ENCODE results near the gene MRPL43.

Gene MRPL43

GRCh38 chr10:100969187-100970075, 17.9 kb downstream of the MRPL43 start, which contains the start of gene SEMA4G:
Gene SEMA4G, plus strand, starts transcription at chr10:100969504. Its CDS starts 3,409 bp downstream, at chr10:100972913.
- Histone ChIP-seq H3K4me3 (ENCODE audit: low read length) (peak within 1 kb of the TSS; percentile 57), H3K9me3 (ENCODE audit: insufficient read depth, low read depth, low read length) (no peaks in the 10 kb centered on the region), H3K27me3 (ENCODE audit: insufficient read depth, low read length) (peaks cover 8% of the 10 kb centered on the region), H3K27ac (ENCODE audit: low read depth, low read length) (no peak within 1 kb of the TSS), H3K36me3 (ENCODE audit: insufficient read depth, low read length) (peaks cover 4% of the 10 kb centered on the region; the same call in 1 of the 2 replicates), H3K4me1 (ENCODE audit: insufficient read depth, low read length) (peaks cover 9% of the 10 kb centered on the region; the same call in 1 of the 2 replicates), H3K9ac (ENCODE audit: low read depth, low read length) (peak within 1 kb of the TSS; percentile 65)
- WGBS, result 1% methylated on average over 62 of the region's 70 CpGs

- H3K4me1 ChIP-seq (ENCODE audit: insufficient read depth, low read length), result peaks cover 9% of the 10 kb centered on the region; the same call in 1 of the 2 replicates
- WGBS, result 16% methylated on average over 9 of the region's 9 CpGs
- no peaks in the 10 kb centered on the region for H3K9me3 ChIP-seq (ENCODE audit: insufficient read depth, low read depth, low read length)
- peak overlapping the region; percentile 57 for H3K4me3 ChIP-seq (ENCODE audit: low read length)
- peaks cover 8% of the 10 kb centered on the region for H3K27me3 ChIP-seq (ENCODE audit: insufficient read depth, low read length)
- H3K27ac ChIP-seq (ENCODE audit: low read depth, low read length), result no peak overlapping the region
- peaks cover 8% of the 10 kb centered on the region for H3K36me3 ChIP-seq (ENCODE audit: insufficient read depth, low read length)
- H3K9ac ChIP-seq (ENCODE audit: low read depth, low read length), result peak overlapping the region; percentile 50
These were observed 18.5 kb downstream of the MRPL43 start for GRCh38 chr10:100968863-100969186.

GRCh38 chr10:100968062-100968736, 19.1 kb downstream of the MRPL43 start:
- Histone ChIP-seq H3K9ac (ENCODE audit: low read depth, low read length) (no peak overlapping the region), H3K36me3 (ENCODE audit: insufficient read depth, low read length) (peaks cover 14% of the 10 kb centered on the region), H3K4me3 (ENCODE audit: low read length) (peak overlapping the region; percentile 57), H3K27me3 (ENCODE audit: insufficient read depth, low read length) (peaks cover 8% of the 10 kb centered on the region), H3K4me1 (ENCODE audit: insufficient read depth, low read length) (peaks cover 9% of the 10 kb centered on the region; the same call in 1 of the 2 replicates), H3K9me3 (ENCODE audit: insufficient read depth, low read depth, low read length) (no peaks in the 10 kb centered on the region), H3K27ac (ENCODE audit: low read depth, low read length) (no peak overlapping the region)
- WGBS, result 91% methylated on average over 1 of the region's 2 CpGs

GRCh38 chr10:100967332-100967731, 20.0 kb downstream of the MRPL43 start:
- 81% methylated on average over 2 of the region's 2 CpGs for WGBS
- peaks cover 23% of the 10 kb centered on the region for H3K36me3 ChIP-seq (ENCODE audit: insufficient read depth, low read length)

GRCh38 chr10:100966887-100967286, 20.4 kb downstream of the MRPL43 start:
- 85% methylated on average over 2 of the region's 2 CpGs for WGBS
- Histone ChIP-seq H3K4me3 (ENCODE audit: low read length) (no peak overlapping the region), H3K9me3 (ENCODE audit: insufficient read depth, low read depth, low read length) (no peaks in the 10 kb centered on the region), H3K9ac (ENCODE audit: low read depth, low read length) (no peak overlapping the region), H3K36me3 (ENCODE audit: insufficient read depth, low read length) (peaks cover 27% of the 10 kb centered on the region), H3K27me3 (ENCODE audit: insufficient read depth, low read length) (peaks cover 8% of the 10 kb centered on the region), H3K4me1 (ENCODE audit: insufficient read depth, low read length) (peaks cover 9% of the 10 kb centered on the region; the same call in 1 of the 2 replicates), H3K27ac (ENCODE audit: low read depth, low read length) (no peak overlapping the region)

More at GRCh38 chr10:100967332-100967731, 20.0 kb downstream of the MRPL43 start:
- Histone ChIP-seq H3K9ac (ENCODE audit: low read depth, low read length) (no peak overlapping the region), H3K27me3 (ENCODE audit: insufficient read depth, low read length) (peaks cover 8% of the 10 kb centered on the region), H3K4me3 (ENCODE audit: low read length) (no peak overlapping the region), H3K9me3 (ENCODE audit: insufficient read depth, low read depth, low read length) (no peaks in the 10 kb centered on the region), H3K27ac (ENCODE audit: low read depth, low read length) (no peak overlapping the region), H3K4me1 (ENCODE audit: insufficient read depth, low read length) (peaks cover 9% of the 10 kb centered on the region; the same call in 1 of the 2 replicates)

- 77% methylated on average over 5 of the region's 5 CpGs for WGBS
- no peak overlapping the region for H3K27ac ChIP-seq (ENCODE audit: low read depth, low read length)
- peaks cover 35% of the 10 kb centered on the region for H3K36me3 ChIP-seq (ENCODE audit: insufficient read depth, low read length)
- peaks cover 8% of the 10 kb centered on the region for H3K27me3 ChIP-seq (ENCODE audit: insufficient read depth, low read length)
- H3K9ac ChIP-seq (ENCODE audit: low read depth, low read length), result no peak overlapping the region
- no peaks in the 10 kb centered on the region for H3K9me3 ChIP-seq (ENCODE audit: insufficient read depth, low read depth, low read length)
- H3K4me3 ChIP-seq (ENCODE audit: low read length), result no peak overlapping the region
- no peaks in the 10 kb centered on the region for H3K4me1 ChIP-seq (ENCODE audit: insufficient read depth, low read length)
These were observed 21.5 kb downstream of the MRPL43 start for GRCh38 chr10:100965820-100966219.

- Histone ChIP-seq H3K4me3 (ENCODE audit: low read length) (no peak overlapping the region), H3K27ac (ENCODE audit: low read depth, low read length) (no peak overlapping the region), H3K4me1 (ENCODE audit: insufficient read depth, low read length) (no peaks in the 10 kb centered on the region), H3K27me3 (ENCODE audit: insufficient read depth, low read length) (peaks cover 3% of the 10 kb centered on the region; the same call in 1 of the 2 replicates), H3K36me3 (ENCODE audit: insufficient read depth, low read length) (peaks cover 54% of the 10 kb centered on the region), H3K9ac (ENCODE audit: low read depth, low read length) (no peak overlapping the region), H3K9me3 (ENCODE audit: insufficient read depth, low read depth, low read length) (no peaks in the 10 kb centered on the region)
- 95% methylated on average over 1 of the region's 1 CpG for WGBS
These were observed 23.5 kb downstream of the MRPL43 start for GRCh38 chr10:100963826-100964225.

GRCh38 chr10:100962351-100963080, 24.8 kb downstream of the MRPL43 start:
- Histone ChIP-seq H3K9me3 (ENCODE audit: insufficient read depth, low read depth, low read length) (no peaks in the 10 kb centered on the region), H3K27me3 (ENCODE audit: insufficient read depth, low read length) (no peaks in the 10 kb centered on the region), H3K27ac (ENCODE audit: low read depth, low read length) (no peak overlapping the region), H3K4me1 (ENCODE audit: insufficient read depth, low read length) (no peaks in the 10 kb centered on the region), H3K4me3 (ENCODE audit: low read length) (no peak overlapping the region), H3K36me3 (ENCODE audit: insufficient read depth, low read length) (peaks cover 65% of the 10 kb centered on the region), H3K9ac (ENCODE audit: low read depth, low read length) (no peak overlapping the region)
- 79% methylated on average over 4 of the region's 4 CpGs for WGBS

GRCh38 chr10:100960251-100960650, 27.0 kb downstream of the MRPL43 start:
- Histone ChIP-seq H3K27ac (ENCODE audit: low read depth, low read length) (no peak overlapping the region), H3K4me3 (ENCODE audit: low read length) (no peak overlapping the region), H3K36me3 (ENCODE audit: insufficient read depth, low read length) (peaks cover 78% of the 10 kb centered on the region), H3K9me3 (ENCODE audit: insufficient read depth, low read depth, low read length) (no peaks in the 10 kb centered on the region), H3K27me3 (ENCODE audit: insufficient read depth, low read length) (no peaks in the 10 kb centered on the region), H3K4me1 (ENCODE audit: insufficient read depth, low read length) (no peaks in the 10 kb centered on the region), H3K9ac (ENCODE audit: low read depth, low read length) (no peak overlapping the region)

- Histone ChIP-seq H3K9ac (ENCODE audit: low read depth, low read length) (no peak overlapping the region), H3K9me3 (ENCODE audit: insufficient read depth, low read depth, low read length) (no peaks in the 10 kb centered on the region), H3K27ac (ENCODE audit: low read depth, low read length) (no peak overlapping the region), H3K4me3 (ENCODE audit: low read length) (no peak overlapping the region), H3K4me1 (ENCODE audit: insufficient read depth, low read length) (no peaks in the 10 kb centered on the region), H3K36me3 (ENCODE audit: insufficient read depth, low read length) (peaks cover 76% of the 10 kb centered on the region), H3K27me3 (ENCODE audit: insufficient read depth, low read length) (no peaks in the 10 kb centered on the region)
- WGBS, result 96% methylated on average over 3 of the region's 3 CpGs
These were observed 38.4 kb downstream of the MRPL43 start for GRCh38 chr10:100948916-100949315.

GRCh38 chr10:100945754-100946153, 41.5 kb downstream of the MRPL43 start:
- Histone ChIP-seq H3K4me1 (ENCODE audit: insufficient read depth, low read length) (no peaks in the 10 kb centered on the region), H3K9me3 (ENCODE audit: insufficient read depth, low read depth, low read length) (no peaks in the 10 kb centered on the region), H3K9ac (ENCODE audit: low read depth, low read length) (no peak overlapping the region), H3K27me3 (ENCODE audit: insufficient read depth, low read length) (no peaks in the 10 kb centered on the region), H3K36me3 (ENCODE audit: insufficient read depth, low read length) (peaks cover 92% of the 10 kb centered on the region), H3K27ac (ENCODE audit: low read depth, low read length) (no peak overlapping the region), H3K4me3 (ENCODE audit: low read length) (no peak overlapping the region)

Data from HUES64 (cell line).